ENCODE data around the gene CHRNA9.
"Not testable (repeated sequence)": the region's sequence is repeated elsewhere in the genome, so short reads cannot be mapped to it uniquely, and the experiment has no call there.

- TF ChIP-seq, protein P1, sequence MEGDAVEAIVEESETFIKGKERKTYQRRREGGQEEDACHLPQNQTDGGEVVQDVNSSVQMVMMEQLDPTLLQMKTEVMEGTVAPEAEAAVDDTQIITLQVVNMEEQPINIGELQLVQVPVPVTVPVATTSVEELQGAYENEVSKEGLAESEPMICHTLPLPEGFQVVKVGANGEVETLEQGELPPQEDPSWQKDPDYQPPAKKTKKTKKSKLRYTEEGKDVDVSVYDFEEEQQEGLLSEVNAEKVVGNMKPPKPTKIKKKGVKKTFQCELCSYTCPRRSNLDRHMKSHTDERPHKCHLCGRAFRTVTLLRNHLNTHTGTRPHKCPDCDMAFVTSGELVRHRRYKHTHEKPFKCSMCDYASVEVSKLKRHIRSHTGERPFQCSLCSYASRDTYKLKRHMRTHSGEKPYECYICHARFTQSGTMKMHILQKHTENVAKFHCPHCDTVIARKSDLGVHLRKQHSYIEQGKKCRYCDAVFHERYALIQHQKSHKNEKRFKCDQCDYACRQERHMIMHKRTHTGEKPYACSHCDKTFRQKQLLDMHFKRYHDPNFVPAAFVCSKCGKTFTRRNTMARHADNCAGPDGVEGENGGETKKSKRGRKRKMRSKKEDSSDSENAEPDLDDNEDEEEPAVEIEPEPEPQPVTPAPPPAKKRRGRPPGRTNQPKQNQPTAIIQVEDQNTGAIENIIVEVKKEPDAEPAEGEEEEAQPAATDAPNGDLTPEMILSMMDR (conservative IDR thresholded peaks at IDR 0.05; ENCODE audit: low read depth in 2 of 2) = not testable (repeated sequence)
- TF ChIP-seq STAT1 (IDR thresholded peaks at IDR 0.05; ENCODE audit: unreplicated experiment); JUNB (IDR thresholded peaks at IDR 0.05; ENCODE audit: unreplicated experiment); CREB1 (CRISPR knock-in tag; IDR thresholded peaks at IDR 0.05; ENCODE audit: low read depth); EZH2phosphoT487 (IDR thresholded peaks at IDR 0.05; ENCODE audit: unreplicated experiment); POLR2AphosphoS5 (IDR thresholded peaks at IDR 0.05; ENCODE audit: low read depth); EZH2 (IDR thresholded peaks at IDR 0.05; ENCODE audit: low read depth, unreplicated experiment); NANOG (IDR thresholded peaks at IDR 0.05; ENCODE audit: borderline replicate concordance); REST (IDR thresholded peaks at IDR 0.05; ENCODE audit: unreplicated experiment); ZNF331 (CRISPR knock-in tag; IDR thresholded peaks at IDR 0.05; ENCODE audit: low read depth): not testable (repeated sequence)
Observed at GRCh38 chr4:40295030-40295429, 40.1 kb upstream of the CHRNA9 start.
